D341Med (cell line): ENCODE measurements around the gene NEFH.

Source experiments
- DNase-seq: peaks from one replicate; pipeline ENCODE4 v3.0.0; 2012; ENCODE audit warnings: low spot score

Gene NEFH

GRCh38 chr22:29503811-29504372 lies 23.9 kb downstream of the NEFH start:
- DNase-seq = peak; percentile 79

DNA sequence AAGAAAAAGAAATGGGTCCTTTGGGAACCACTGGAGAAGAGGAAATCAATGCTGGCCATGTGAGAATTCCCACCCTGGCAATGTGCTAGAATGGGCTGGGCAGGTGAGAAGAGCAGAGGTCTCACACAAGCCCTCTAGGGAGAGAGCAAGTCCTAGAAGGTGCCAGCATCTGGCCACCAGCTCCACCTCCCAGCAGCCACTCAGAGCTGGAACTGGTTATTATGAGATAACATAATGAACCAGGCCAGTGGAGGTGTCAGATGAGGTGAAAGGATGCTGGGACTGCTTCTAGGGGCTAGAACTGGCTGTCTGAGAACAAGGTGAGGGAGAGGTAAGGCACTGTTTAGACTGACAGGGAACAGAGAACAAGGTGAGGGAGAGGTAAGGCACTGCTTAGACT lies 29.3 kb downstream of the NEFH start:
- no peak for DNase-seq

DNA sequence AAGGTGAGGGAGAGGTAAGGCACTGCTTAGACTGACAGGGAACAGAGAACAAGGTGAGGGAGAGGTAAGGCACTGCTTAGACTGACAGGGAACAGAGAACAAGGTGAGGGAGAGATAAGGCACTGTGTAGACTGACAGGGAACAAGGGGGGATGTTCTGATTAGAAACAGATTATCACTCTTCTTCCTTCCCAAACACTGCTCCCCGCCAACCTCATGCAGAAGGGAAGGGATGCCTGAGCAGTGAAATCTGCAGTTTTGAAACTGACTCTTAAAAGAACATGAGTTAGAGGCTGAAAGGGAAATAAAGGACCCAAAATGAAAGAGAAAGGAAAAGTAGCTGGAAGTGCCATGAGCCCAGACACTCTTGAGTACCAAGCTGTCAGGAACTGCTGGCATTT lies 29.8 kb downstream of the NEFH start:
- no peak for DNase-seq

DNA sequence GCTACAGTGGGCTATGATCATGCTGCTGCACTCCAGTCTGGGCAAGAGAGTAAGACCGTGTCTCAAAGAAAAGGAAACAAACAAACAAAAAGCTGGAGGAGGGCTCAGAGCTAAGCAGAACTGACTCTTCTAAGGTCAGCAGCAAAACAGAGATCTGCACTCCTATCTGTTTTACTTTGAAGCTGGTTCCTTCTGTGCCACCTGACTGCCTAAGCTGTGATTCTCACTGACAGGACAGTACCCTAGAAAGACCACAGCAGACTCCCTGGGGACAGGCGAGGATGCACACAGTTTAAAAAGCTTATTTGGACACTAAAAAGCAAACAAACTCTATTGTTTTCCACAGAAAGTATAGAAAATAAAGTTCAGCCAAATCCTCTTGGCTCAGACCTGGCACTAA lies 30.5 kb downstream of the NEFH start:
- DNase-seq = no peak

GRCh38 chr22:29511126-29511862 lies 31.3 kb downstream of the NEFH start:
- no peak for DNase-seq

- no peak for DNase-seq
These were observed 32.0 kb downstream of the NEFH start for GRCh38 chr22:29512031-29512430.

DNA sequence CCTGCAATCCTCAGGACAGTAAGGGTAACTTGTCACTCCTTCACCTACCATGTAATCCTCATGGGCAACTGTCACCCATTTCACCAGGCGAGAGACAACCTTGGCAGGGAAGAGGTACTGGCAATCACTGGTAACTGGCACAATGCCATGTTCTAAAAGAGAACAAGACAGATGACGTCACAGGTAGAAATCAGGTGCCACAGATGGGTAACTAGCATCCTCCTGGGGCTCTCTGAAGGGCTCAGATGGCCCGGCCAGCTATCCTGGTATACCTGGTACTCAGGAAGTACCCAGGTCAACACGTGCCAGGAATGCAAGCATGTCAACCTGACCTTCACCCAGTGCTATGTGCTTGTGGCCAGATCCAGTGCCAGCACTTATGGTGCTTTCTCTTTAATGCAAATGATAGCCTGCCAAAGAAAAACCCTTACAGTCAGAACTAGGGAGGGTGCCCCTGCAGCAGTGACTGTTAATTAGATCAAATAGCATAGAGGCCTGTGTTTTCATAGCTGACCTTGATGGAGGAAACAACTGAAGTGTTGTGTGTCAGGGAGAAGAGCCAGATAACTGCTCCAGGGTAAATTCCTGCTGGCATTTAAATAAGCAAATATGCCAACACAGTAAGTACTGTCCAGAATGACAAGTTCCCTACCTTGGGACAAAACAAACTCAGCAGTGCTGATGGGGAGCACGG lies 37.3 kb downstream of the NEFH start:
- DNase-seq = no peak

- DNase-seq = no peak
These were observed 38.4 kb downstream of the NEFH start for GRCh38 chr22:29518427-29518826.

DNA sequence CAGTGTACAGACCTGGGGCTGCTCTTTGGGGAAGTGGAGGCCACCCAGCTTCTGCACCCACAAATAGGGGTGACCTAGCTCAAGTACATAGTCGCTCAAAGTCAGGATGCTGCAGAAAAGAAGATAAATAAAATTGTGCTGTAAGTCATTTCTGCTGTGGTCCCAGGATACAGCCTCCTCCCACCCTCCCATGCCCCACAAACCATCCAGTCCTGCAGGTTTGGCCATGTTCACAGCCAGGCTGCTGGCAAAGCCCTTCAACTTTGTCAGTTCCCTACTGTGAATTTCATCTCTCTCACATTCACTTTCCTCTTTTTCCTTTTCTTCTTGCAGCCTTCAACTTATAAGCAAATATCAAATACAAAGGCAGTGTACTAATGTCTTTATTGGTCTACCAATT lies 40.0 kb downstream of the NEFH start:
- no peak for DNase-seq

DNA sequence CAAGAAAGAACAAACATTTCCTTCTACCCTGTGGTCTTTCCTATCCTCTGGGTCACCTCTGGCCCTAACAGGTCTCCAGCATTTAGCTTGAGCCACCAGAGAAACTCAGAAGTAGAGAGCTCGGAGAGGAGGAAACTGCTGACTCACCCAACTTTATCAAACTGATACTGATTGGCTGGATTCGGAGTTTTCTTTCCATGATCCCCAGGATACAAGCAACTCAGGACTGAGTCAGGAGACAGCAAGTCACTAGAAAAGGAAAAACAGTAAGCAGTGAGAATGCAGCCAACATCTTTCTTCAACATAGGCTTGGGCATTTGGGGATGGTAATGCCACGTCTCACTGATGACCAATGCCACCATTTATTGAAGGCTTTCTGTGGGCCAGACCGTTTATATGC lies 40.8 kb downstream of the NEFH start:
- no peak for DNase-seq

DNA sequence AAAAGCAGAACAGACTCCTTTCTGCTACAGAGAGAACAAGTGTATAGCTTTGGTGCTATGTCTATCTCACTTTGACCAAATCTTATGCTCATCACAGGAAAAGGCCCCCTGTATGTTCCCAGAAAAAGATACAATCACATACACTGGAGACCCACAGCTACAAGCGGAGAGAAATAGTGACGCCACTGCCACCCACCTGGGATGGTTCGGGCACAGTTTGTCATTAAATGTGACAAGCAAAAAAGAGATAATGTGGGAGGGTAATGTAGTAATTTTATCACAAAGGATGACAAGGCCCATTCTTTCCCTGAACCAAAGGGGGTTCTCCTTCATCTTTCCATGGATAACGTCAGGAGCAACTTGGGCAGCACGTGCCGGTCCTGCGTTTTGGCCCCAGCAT lies 41.5 kb downstream of the NEFH start:
- DNase-seq = no peak

DNA sequence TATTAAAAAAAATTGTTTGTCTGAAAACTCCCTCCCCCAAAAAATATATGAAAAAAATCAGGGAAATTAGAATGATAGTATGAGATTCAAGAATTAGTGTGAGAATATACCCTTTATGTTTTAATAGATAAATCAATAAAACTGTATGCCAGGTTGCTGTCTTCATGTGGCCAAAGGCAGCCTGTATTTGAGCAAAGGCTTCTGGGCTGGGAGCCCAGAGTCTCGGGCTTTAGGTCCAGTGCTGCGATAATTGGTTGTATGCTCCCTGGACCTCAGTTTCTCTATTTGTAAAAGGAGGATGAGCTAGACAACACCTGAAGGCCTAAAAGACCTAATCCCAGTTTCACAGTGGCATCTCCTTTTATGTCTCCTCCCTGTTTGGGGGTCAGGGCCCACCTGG lies 43.7 kb downstream of the NEFH start:
- no peak for DNase-seq

- peak; percentile 84 for DNase-seq
These were observed 44.6 kb downstream of the NEFH start for GRCh38 chr22:29524442-29525191.

DNA sequence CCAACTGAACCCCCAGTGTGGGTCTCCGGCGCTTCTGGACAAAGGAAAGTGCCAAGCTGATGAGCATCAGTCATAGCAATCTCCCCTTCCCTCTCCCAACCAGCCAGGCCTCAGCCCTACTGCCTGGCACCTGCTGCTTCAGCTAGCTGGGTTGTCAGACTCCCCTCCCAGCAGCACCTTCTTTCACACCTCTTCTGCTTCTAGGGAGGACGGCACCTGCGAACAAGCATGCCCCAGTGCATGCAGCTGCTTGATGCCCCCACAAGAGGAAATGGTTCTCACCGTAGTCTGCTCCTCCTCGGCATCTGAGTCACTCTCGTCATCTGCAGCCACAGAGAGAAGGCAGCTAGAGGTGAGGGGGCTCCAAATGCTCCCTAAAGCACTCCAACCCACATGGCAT lies 48.1 kb downstream of the NEFH start:
- DNase-seq = no peak

DNA sequence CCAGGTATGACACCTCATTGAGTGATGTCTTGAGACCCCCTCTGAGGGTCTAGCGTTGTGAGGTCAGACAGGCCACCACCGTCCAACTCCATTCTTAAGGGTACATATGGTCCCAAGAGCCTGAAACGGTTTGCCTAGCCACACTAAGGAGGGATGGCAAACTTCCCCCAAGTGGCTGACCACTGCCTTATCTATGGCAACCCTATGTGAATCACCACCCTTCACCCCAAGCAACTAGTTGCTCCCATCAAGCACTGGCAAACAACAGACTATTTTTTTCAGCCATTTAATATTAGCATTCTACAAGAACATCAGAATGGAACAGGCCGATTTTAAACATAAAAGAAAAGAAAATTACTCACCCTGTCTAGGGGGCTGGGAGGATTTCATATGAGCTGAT lies 50.7 kb downstream of the NEFH start:
- DNase-seq = no peak

GRCh38 chr22:29531419-29531818 lies 51.4 kb downstream of the NEFH start:
- DNase-seq = no peak

- DNase-seq = no peak
These were observed 56.4 kb downstream of the NEFH start for GRCh38 chr22:29536411-29536810.

GRCh38 chr22:29539105-29539504 lies 59.1 kb downstream of the NEFH start:
- DNase-seq = no peak
